GM12864 (cell line): ENCODE data around the gene LNPEP.

Experiments
- DNase-seq: peaks from one replicate; pipeline ENCODE4 v3.0.0-alpha.2; 2011; ENCODE audit warnings: low read depth
- H3K4me3 ChIP-seq: 2 replicates; pipeline ENCODE4 v1.5.1; 2011; ENCODE audit warnings: mild to moderate bottlenecking, low read depth, low read length, control low read depth
- CTCF ChIP-seq: IDR thresholded peaks from 2 replicates; pipeline ENCODE4 v1.5.1; 2011; ENCODE audit warnings: low read depth, mild to moderate bottlenecking, moderate library complexity, low read length, control low read depth, inconsistent platforms; ENCODE audit errors: missing control alignments

Gene LNPEP

GRCh38 chr5:97006454-97007060, 70.7 kb downstream of the LNPEP start:
- TF ChIP-seq CTCF, result no peak
- no peak for DNase-seq
- no peak overlapping the region for H3K4me3 ChIP-seq

GRCh38 chr5:97009212-97009898, 73.5 kb downstream of the LNPEP start:
- H3K4me3 ChIP-seq, result no peak overlapping the region
- TF ChIP-seq CTCF, result no peak
- peak; percentile 26 for DNase-seq

- no peak for DNase-seq
- no peak overlapping the region for H3K4me3 ChIP-seq
- TF ChIP-seq CTCF, result no peak
Observed at GRCh38 chr5:97009921-97010320, 74.0 kb downstream of the LNPEP start.

GRCh38 chr5:97010606-97011005, 74.7 kb downstream of the LNPEP start:
- DNase-seq, result no peak
- TF ChIP-seq CTCF, result no peak
- H3K4me3 ChIP-seq, result no peak overlapping the region

- H3K4me3 ChIP-seq, result no peak overlapping the region
- TF ChIP-seq CTCF, result no peak
- DNase-seq, result no peak
Observed at GRCh38 chr5:97011567-97011966, 75.7 kb downstream of the LNPEP start.

- no peak overlapping the region for H3K4me3 ChIP-seq
- no peak for DNase-seq
- no peak for TF ChIP-seq CTCF
Observed at GRCh38 chr5:97019435-97020117, 83.7 kb downstream of the LNPEP start.
